Subcutaneous abdominal adipose tissue (tissue), 5 donors: Measurements from ENCODE around the gene RAB40A.
"Not testable (repeated sequence)": the region's sequence is repeated elsewhere in the genome, so short reads cannot be mapped to it uniquely, and the experiment has no call there.

Source experiments
- H3K27ac ChIP-seq: one replicate; pipeline ENCODE4 v1.7.0; 2013; ENCODE audit warnings: low read depth, mild to moderate bottlenecking, inconsistent platforms, low read length, moderate library complexity
- H3K27me3 ChIP-seq, 5 donors: one replicate each; pipeline ENCODE4 v1.7.0; 2013; ENCODE audit warnings: low read length in 5 of 5, inconsistent platforms in 1 of 5; ENCODE audit not compliant: control insufficient read depth in 5 of 5, insufficient read depth in 4 of 5
- H3K36me3 ChIP-seq, 5 donors: one replicate each; pipeline ENCODE4 v1.7.0; 2013; ENCODE audit warnings: low read length in 5 of 5; ENCODE audit not compliant: control insufficient read depth in 5 of 5, insufficient read depth in 5 of 5
- H3K4me1 ChIP-seq, 5 donors: one replicate each; pipeline ENCODE4 v1.7.0; 2013; ENCODE audit warnings: low read length in 5 of 5, mild to moderate bottlenecking in 3 of 5, moderate library complexity in 1 of 5; ENCODE audit not compliant: control insufficient read depth in 5 of 5, insufficient read depth in 5 of 5
- H3K4me3 ChIP-seq, 5 donors: one replicate each; pipeline ENCODE4 v1.7.0; 2013; ENCODE audit warnings: low read length in 5 of 5, low read depth in 1 of 5
- H3K9ac ChIP-seq, 5 donors: one replicate each; pipeline ENCODE4 v1.7.0; 2013; ENCODE audit warnings: low read length in 5 of 5, mild to moderate bottlenecking in 4 of 5, moderate library complexity in 3 of 5
- H3K9me3 ChIP-seq, 5 donors: one replicate each; pipeline ENCODE4 v1.7.0; 2013; ENCODE audit warnings: low read length in 5 of 5; ENCODE audit not compliant: control insufficient read depth in 5 of 5
- donor health status: healthy.
- donor health status: healthy.
- donor health status: healthy.
- donor health status: healthy.
- donor health status: healthy.

RAB40A gene

GRCh38 chrX:103503163-103503852 lies 16.0 kb downstream of the RAB40A start:
- Histone ChIP-seq H3K9ac (no peak overlapping the region), H3K9me3 (no peaks in the 10 kb centered on the region), H3K27ac (no peak overlapping the region), H3K27me3 (peaks cover 0 to 4% (median 2%) of the 10 kb centered on the region in 5 donors), H3K4me3 (no peak overlapping the region), H3K4me1 (no peaks in the 10 kb centered on the region), H3K36me3 (no peaks in the 10 kb centered on the region)

GRCh38 chrX:103498786-103499185 lies 20.5 kb downstream of the RAB40A start:
- H3K9ac ChIP-seq = no peak overlapping the region
- no peak overlapping the region for H3K27ac ChIP-seq
- H3K9me3 ChIP-seq = no peaks in the 10 kb centered on the region
- H3K4me1 ChIP-seq = no peaks in the 10 kb centered on the region
- H3K27me3 ChIP-seq = peaks cover 0 to 6% (median 2%) of the 10 kb centered on the region in 5 donors
- no peaks in the 10 kb centered on the region for H3K36me3 ChIP-seq
- no peak overlapping the region for H3K4me3 ChIP-seq

GRCh38 chrX:103495786-103496185 lies 23.5 kb downstream of the RAB40A start:
- H3K27me3 ChIP-seq = peaks cover 0 to 3% (median 0%) of the 10 kb centered on the region in 5 donors
- H3K27ac ChIP-seq = no peak overlapping the region
- H3K36me3 ChIP-seq = no peaks in the 10 kb centered on the region
- H3K9me3 ChIP-seq = no peaks in the 10 kb centered on the region
- H3K4me1 ChIP-seq = no peaks in the 10 kb centered on the region
- H3K4me3 ChIP-seq = no peak overlapping the region
- no peak overlapping the region for H3K9ac ChIP-seq

GRCh38 chrX:103493578-103493977 lies 25.7 kb downstream of the RAB40A start:
- not testable (repeated sequence) for H3K9ac ChIP-seq, H3K9me3 ChIP-seq, H3K36me3 ChIP-seq, H3K4me1 ChIP-seq, H3K27ac ChIP-seq, H3K4me3 ChIP-seq, H3K27me3 ChIP-seq

- H3K9ac ChIP-seq, H3K27ac ChIP-seq, H3K4me3 ChIP-seq, H3K9me3 ChIP-seq, H3K36me3 ChIP-seq, H3K27me3 ChIP-seq, H3K4me1 ChIP-seq: not testable (repeated sequence)
Measured at GRCh38 chrX:103489733-103490132, 29.6 kb downstream of the RAB40A start.

- Histone ChIP-seq H3K36me3 (no peaks in the 10 kb centered on the region), H3K4me1 (no peaks in the 10 kb centered on the region), H3K9ac (no peak overlapping the region), H3K27ac (no peak overlapping the region), H3K27me3 (peaks cover 0 to 4% (median 3%) of the 10 kb centered on the region in 5 donors), H3K9me3 (no peaks in the 10 kb centered on the region), H3K4me3 (no peak overlapping the region)
Measured at GRCh38 chrX:103488794-103489193, 30.5 kb downstream of the RAB40A start.

GRCh38 chrX:103488332-103488731 lies 31.0 kb downstream of the RAB40A start:
- Histone ChIP-seq H3K9ac (no peak overlapping the region), H3K27me3 (peaks cover 0 to 4% (median 3%) of the 10 kb centered on the region in 5 donors), H3K9me3 (no peaks in the 10 kb centered on the region), H3K36me3 (no peaks in the 10 kb centered on the region), H3K27ac (no peak overlapping the region), H3K4me3 (no peak overlapping the region), H3K4me1 (no peaks in the 10 kb centered on the region)

GRCh38 chrX:103483720-103484119 lies 35.6 kb downstream of the RAB40A start:
- peaks cover 0 to 6% (median 4%) of the 10 kb centered on the region in 5 donors for H3K27me3 ChIP-seq
- no peaks in the 10 kb centered on the region for H3K4me1 ChIP-seq
- no peaks in the 10 kb centered on the region for H3K36me3 ChIP-seq
- H3K27ac ChIP-seq = no peak overlapping the region
- no peak overlapping the region for H3K9ac ChIP-seq
- no peaks in the 10 kb centered on the region for H3K9me3 ChIP-seq
- no peak overlapping the region for H3K4me3 ChIP-seq

- no peaks in the 10 kb centered on the region for H3K9me3 ChIP-seq
- H3K9ac ChIP-seq = no peak overlapping the region
- H3K27ac ChIP-seq = no peak overlapping the region
- H3K27me3 ChIP-seq = peaks cover 0 to 3% (median 0%) of the 10 kb centered on the region in 5 donors
- H3K36me3 ChIP-seq = no peaks in the 10 kb centered on the region
- no peaks in the 10 kb centered on the region for H3K4me1 ChIP-seq
- H3K4me3 ChIP-seq = no peak overlapping the region
Measured at GRCh38 chrX:103480526-103480925, 38.8 kb downstream of the RAB40A start.

- H3K4me1 ChIP-seq = no peaks in the 10 kb centered on the region
- H3K36me3 ChIP-seq = no peaks in the 10 kb centered on the region
- H3K9ac ChIP-seq = no peak overlapping the region
- H3K27me3 ChIP-seq = peaks cover 0 to 7% (median 0%) of the 10 kb centered on the region in 5 donors
- peaks cover 0 to under 1% (median 0%) of the 10 kb centered on the region in 5 donors for H3K9me3 ChIP-seq
- H3K27ac ChIP-seq = no peak overlapping the region
- no peak overlapping the region for H3K4me3 ChIP-seq
Measured at GRCh38 chrX:103477496-103477895, 41.8 kb downstream of the RAB40A start.
